Measurements from ENCODE around the gene MLN. TPM values are rescaled to one million over a fixed set of nuclear protein-coding genes. Genes with fewer than 3 reads are reported as not detected.

The MLN gene
- total and polyA plus RNA-seq, 2 experiments from 2014 or later: not detected

DNA sequence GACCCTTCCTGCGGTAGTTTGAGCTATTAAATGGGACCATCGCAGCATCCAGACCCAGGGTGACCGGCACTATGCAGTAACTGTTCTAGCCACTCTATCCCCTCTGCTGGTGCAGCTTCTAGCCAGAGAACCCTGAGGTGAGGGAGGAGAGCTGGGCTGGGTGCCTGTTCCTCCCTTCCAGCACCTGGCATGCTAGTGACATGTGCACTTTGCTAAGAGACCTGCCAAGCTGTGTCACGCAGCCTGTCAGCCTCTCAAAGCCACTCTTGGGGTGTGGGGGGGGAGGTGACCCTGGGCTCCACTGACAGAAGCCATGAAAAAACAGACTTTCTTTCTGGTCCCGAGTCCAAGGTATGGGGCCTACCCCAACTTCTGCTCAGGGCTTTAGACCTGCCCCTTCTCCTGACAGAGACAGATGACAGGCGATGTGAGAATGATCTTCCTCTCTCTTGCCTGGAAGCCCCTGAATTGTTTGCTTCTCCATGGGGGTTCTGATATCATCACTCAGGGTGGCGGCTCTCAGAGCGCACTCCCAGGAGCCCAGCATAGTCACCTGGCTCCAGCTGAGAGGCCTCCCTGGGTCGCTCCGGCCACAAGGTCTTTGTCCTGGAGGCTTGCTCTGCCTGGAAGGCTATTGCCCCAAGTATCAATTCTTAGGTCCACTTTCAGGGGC, 47.2 kb upstream of the MLN start (continued):
- no peak for TF ChIP-seq EZH2 (IDR thresholded peaks at IDR 0.05; ENCODE audit: low read depth, unreplicated experiment)
- TF ChIP-seq STAT1 (IDR thresholded peaks at IDR 0.05; ENCODE audit: unreplicated experiment): no peak
- no peak for TF ChIP-seq ETS1 (IDR thresholded peaks at IDR 0.05)
- TF ChIP-seq, protein P1, sequence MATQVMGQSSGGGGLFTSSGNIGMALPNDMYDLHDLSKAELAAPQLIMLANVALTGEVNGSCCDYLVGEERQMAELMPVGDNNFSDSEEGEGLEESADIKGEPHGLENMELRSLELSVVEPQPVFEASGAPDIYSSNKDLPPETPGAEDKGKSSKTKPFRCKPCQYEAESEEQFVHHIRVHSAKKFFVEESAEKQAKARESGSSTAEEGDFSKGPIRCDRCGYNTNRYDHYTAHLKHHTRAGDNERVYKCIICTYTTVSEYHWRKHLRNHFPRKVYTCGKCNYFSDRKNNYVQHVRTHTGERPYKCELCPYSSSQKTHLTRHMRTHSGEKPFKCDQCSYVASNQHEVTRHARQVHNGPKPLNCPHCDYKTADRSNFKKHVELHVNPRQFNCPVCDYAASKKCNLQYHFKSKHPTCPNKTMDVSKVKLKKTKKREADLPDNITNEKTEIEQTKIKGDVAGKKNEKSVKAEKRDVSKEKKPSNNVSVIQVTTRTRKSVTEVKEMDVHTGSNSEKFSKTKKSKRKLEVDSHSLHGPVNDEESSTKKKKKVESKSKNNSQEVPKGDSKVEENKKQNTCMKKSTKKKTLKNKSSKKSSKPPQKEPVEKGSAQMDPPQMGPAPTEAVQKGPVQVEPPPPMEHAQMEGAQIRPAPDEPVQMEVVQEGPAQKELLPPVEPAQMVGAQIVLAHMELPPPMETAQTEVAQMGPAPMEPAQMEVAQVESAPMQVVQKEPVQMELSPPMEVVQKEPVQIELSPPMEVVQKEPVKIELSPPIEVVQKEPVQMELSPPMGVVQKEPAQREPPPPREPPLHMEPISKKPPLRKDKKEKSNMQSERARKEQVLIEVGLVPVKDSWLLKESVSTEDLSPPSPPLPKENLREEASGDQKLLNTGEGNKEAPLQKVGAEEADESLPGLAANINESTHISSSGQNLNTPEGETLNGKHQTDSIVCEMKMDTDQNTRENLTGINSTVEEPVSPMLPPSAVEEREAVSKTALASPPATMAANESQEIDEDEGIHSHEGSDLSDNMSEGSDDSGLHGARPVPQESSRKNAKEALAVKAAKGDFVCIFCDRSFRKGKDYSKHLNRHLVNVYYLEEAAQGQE (IDR thresholded peaks at IDR 0.05; ENCODE audit: unreplicated experiment): no peak

DNA sequence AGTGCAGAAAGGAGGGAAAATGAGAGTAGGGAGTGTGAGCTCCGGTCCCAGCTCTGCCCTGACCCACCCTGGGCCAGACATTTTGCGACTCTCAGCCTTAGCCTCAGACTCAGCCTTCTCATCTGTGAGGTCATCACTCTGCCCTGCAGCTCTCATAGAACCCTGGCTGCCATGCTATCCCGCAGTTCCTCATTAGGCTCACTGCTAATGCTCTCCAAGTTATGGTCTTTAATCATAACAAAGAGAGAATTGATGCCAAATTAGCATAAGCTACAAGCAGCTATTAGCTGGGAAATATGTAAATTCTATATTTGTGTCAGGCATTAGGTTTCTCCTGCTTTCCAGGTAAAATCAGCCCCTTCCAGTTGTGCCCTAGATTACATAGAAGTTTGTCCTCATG, 46.5 kb upstream of the MLN start:
- peaks cover 11% of the 10 kb centered on the region for H3K4me1 ChIP-seq (ENCODE audit: insufficient read depth)
- no peak for TF ChIP-seq ETS1 (IDR thresholded peaks at IDR 0.05)
- TF ChIP-seq, protein P1 (IDR thresholded peaks at IDR 0.05; ENCODE audit: unreplicated experiment): no peak
- Mint-ChIP-seq H3K36me3 (ENCODE audit: low read depth) (no peaks in the 10 kb centered on the region), H3K4me1 (peaks cover 20% of the 10 kb centered on the region), H3K9me3 (no peaks in the 10 kb centered on the region), H3K27me3 (ENCODE audit: insufficient read depth, low read depth, poor library complexity) (peaks cover 14% of the 10 kb centered on the region), H3K27ac (no peak overlapping the region), H3K4me3 (no peak overlapping the region)
- H3K27me3 ChIP-seq (ENCODE audit: insufficient read depth): no peaks in the 10 kb centered on the region
- no peak overlapping the region for H3K27ac ChIP-seq (ENCODE audit: low read depth)
- ATAC-seq (no peak), DNase-seq (ENCODE audit: low spot score) (no peak)
- no peaks in the 10 kb centered on the region for H3K36me3 ChIP-seq (ENCODE audit: insufficient read depth)
- no peaks in the 10 kb centered on the region for H3K79me2 ChIP-seq (replicated peaks; ENCODE audit: insufficient read depth)
- H3K9me2 ChIP-seq (ENCODE audit: insufficient read depth): no peaks in the 10 kb centered on the region
- H3K4me2 ChIP-seq: no peak overlapping the region
- H2AFZ ChIP-seq: no peak overlapping the region
- H4K20me1 ChIP-seq (replicated peaks; ENCODE audit: insufficient read depth): no peaks in the 10 kb centered on the region
- no peaks in the 10 kb centered on the region for H3F3A ChIP-seq (replicated peaks; ENCODE audit: low read depth)
- no peak overlapping the region for H3K4me3 ChIP-seq
